ENCODE results near the gene KDM2B.

KDM2B gene

GRCh38 chr12:121570467-121571283 lies 10.1 kb downstream of the KDM2B start:
- no peak for DNase-seq (ENCODE audit: low read depth)
- H3K4me3 ChIP-seq (ENCODE audit: low read length), result no peak overlapping the region
- no peak for TF ChIP-seq CTCF (conservative IDR thresholded peaks at IDR 0.05; ENCODE audit: low read length)

GRCh38 chr12:121568971-121569751 lies 11.7 kb downstream of the KDM2B start:
- DNase-seq (ENCODE audit: low read depth), result peak; percentile 61
- H3K4me3 ChIP-seq (ENCODE audit: low read length), result no peak overlapping the region
- no peak for TF ChIP-seq CTCF (conservative IDR thresholded peaks at IDR 0.05; ENCODE audit: low read length)

GRCh38 chr12:121568518-121568917 lies 12.3 kb downstream of the KDM2B start:
- no peak for DNase-seq (ENCODE audit: low read depth)
- no peak for TF ChIP-seq CTCF (conservative IDR thresholded peaks at IDR 0.05; ENCODE audit: low read length)
- H3K4me3 ChIP-seq (ENCODE audit: low read length), result no peak overlapping the region

DNA sequence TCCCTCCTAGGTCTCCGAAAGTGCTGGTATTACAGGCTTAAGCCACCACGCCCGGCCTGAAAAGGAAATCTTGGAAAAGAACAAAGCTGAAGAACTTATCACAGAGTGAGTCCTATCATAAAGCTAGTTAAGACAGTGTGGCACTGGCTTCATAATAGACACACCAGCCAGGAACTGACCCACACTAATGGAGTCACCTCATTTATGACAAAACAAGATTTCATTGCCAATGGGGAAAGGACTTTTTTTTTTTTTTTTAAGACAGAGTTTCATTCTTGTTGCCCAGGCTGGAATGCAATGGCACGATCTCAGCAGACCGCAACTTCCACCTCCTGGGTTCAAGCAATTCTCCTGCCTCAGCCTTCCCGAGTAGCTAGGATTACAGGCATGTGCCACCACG lies 15.7 kb downstream of the KDM2B start:
- TF ChIP-seq CTCF (conservative IDR thresholded peaks at IDR 0.05; ENCODE audit: low read length), result no peak
- H3K4me3 ChIP-seq (ENCODE audit: low read length), result no peak overlapping the region
- DNase-seq (ENCODE audit: low read depth), result no peak

DNA sequence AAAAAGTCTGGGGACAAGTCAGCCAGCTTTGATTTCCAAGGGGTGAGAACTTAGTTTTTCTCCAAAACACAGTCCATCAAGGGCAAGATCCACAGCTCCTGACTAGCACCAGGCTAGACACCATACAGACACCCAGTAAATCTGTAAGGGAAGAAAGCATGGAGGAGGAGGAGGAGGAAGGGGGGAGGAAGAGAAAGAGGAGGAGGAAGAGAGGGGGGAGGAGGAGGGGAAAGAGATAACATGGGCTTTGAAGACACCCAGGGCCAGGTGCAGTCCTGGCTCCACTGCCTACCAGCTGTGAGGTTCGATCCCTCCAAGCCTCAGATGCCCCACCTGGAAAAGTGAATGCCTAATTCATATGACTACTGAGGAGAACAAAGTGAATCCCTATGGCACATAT lies 18.3 kb downstream of the KDM2B start:
- H3K4me3 ChIP-seq (ENCODE audit: low read length), result no peak overlapping the region
- no peak for TF ChIP-seq CTCF (conservative IDR thresholded peaks at IDR 0.05; ENCODE audit: low read length)
- DNase-seq (ENCODE audit: low read depth), result no peak

DNA sequence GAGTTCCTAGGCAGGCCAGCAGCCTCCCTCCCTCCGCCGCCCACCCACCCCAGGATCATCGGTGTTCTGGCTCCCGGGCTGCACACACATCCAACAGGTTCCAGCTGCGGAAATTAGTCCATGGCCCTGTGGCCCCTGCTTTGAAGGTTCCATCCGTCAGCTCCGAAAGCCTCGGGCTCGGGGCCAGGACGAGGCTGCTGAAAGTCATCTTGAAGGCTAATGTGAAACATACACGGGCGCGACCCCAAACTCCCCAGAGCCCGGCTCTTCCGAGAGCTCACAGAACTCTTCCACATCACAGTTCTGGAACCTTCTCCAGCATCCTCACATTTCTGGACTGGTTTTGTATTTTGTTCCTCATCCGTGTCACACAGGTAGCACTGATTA lies 19.8 kb downstream of the KDM2B start:
- no peak for TF ChIP-seq CTCF (conservative IDR thresholded peaks at IDR 0.05; ENCODE audit: low read length)
- DNase-seq (ENCODE audit: low read depth), result no peak
- H3K4me3 ChIP-seq (ENCODE audit: low read length), result no peak overlapping the region
